ENCODE measurements around the gene PRTFDC1.

GRCh38 chr10:24894309-24894708, 58.1 kb downstream of the PRTFDC1 start:
- no peak for TF ChIP-seq POLR2A (IDR thresholded peaks at IDR 0.05)
- TF ChIP-seq CTCF (IDR thresholded peaks at IDR 0.05) = no peak
